Psoas muscle (tissue), 8 donors: ENCODE measurements around the gene P2RX3. TPM values are rescaled to one million over a fixed set of nuclear protein-coding genes. Genes with fewer than 3 reads are reported as not detected.

Source experiments
- ATAC-seq, 4 donors: fragments of 200-7000 bp; cut with Tn5 transposase; one replicate each; pipeline ENCODE4 v1.9.1; 2020; ENCODE audit warnings: moderate library complexity in 3 of 4, mild to moderate bottlenecking in 2 of 4
- DNase-seq, 2 donors: peaks; one replicate each; pipeline ENCODE4 v3.0.0-alpha.2; 2020
- H3K27ac ChIP-seq: fragments of 200-600 bp; one replicate; pipeline ENCODE4 v1.8.0; 2022
- H3K27me3 ChIP-seq, 3 donors: fragments of 200-600 bp in 1 of 3; one replicate each; pipeline versions ENCODE4 v1.6.1 to v1.8.0; 2013 to 2022; ENCODE audit warnings: low read length in 2 of 3, mild to moderate bottlenecking in 2 of 3, moderate library complexity in 1 of 3; ENCODE audit not compliant: insufficient read depth in 3 of 3
- H3K36me3 ChIP-seq, 2 donors: fragments of 200-600 bp in 1 of 2; one replicate each; pipeline versions ENCODE4 v1.6.1 to v1.8.0; 2013 to 2022; ENCODE audit warnings: low read depth in 1 of 2, mild to moderate bottlenecking in 1 of 2, moderate library complexity in 1 of 2; ENCODE audit not compliant: insufficient read depth in 1 of 2
- H3K4me1 ChIP-seq: fragments of 200-600 bp; one replicate; pipeline ENCODE4 v1.8.0; 2022
- H3K4me3 ChIP-seq: fragments of 200-600 bp; one replicate; pipeline ENCODE4 v1.8.0; 2022; ENCODE audit warnings: mild to moderate bottlenecking
- H3K9me3 ChIP-seq: fragments of 200-600 bp; one replicate; pipeline ENCODE4 v1.8.0; 2022
- CTCF ChIP-seq: fragments of 200-600 bp; IDR thresholded peaks from one replicate; pipeline ENCODE4 v1.8.0; 2022; ENCODE audit warnings: antibody characterized with exemption
- WGBS, 3 donors: extraction: QIAGEN DNeasy Blood & Tissue Kit; methylation state at CpG; one replicate each; pipeline versions ENCODE4 v1.1.6 to v1.1.7; 2013; 5-methylcytosine and 5-hydroxymethylcytosine counted together
- intact Hi-C, 2 donors: fragments of 100-400 bp; cut with DNase I; formaldehyde crosslinking; loops; one replicate each; pipeline versions ENCODE4 v1.11.0 to v1.14.2; 2022
- polyA plus RNA-seq, 3 donors: library from polyadenylated mRNA; stranded (reverse); fragments of 200-250 nt; gene quantifications; one replicate each; pipeline ENCODE4 v1.2.3, GENCODE V29; 2013
- total RNA-seq, 4 donors: library from RNA; stranded (reverse); fragmentation: NEBNext Ultra II Directional in 2 of 4; extraction: Animal tissue kit (Norgen Biotek cat#: 25700) in 2 of 4; gene quantifications; one replicate each; pipeline versions ENCODE4 v1.2.1 to v1.2.4, GENCODE V29; 2021 to 2023
- donor health status: healthy with polysubstance abuse.
- donor health status: DM: no; HTN: no; CAD: no; lungs with moderate emphysema.
- donor health status: Bipolar disorder and iron deficiency.
- donor health status: healthy.
- donor health status: DM: yes; HTN: yes; CAD: no.
- donor health status: DM: no; HTN: no; CAD: no.
- donor health status: DM: no; HTN: no; CAD: no.
- donor health status: DM: yes; HTN: yes; CAD: no.

Gene P2RX3
- total and polyA plus RNA-seq, 7 donors: 0.21 to 0.90 (median 0.40) TPM

GRCh38 chr11:57297221-57297620 is 40.9 kb upstream of the P2RX3 start:
- Histone ChIP-seq H3K36me3 (peaks cover 19 to 40% of the 10 kb centered on the region in 2 donors), H3K4me1 (peaks cover 3% of the 10 kb centered on the region), H3K9me3 (no peaks in the 10 kb centered on the region), H3K27me3 (no peaks in the 10 kb centered on the region), H3K27ac (no peak overlapping the region), H3K4me3 (no peak overlapping the region)
- ATAC-seq (no peak), DNase-seq (no peak)
- intact Hi-C loops: no loop called here
- TF ChIP-seq CTCF: no peak
- WGBS, 3 donors: 92 to 94% (median 92%) methylated on average over 2 of the region's 2 CpGs

GRCh38 chr11:57299150-57299737 is 38.9 kb upstream of the P2RX3 start:
- ATAC-seq (no peak), DNase-seq (no peak)
- no peaks in the 10 kb centered on the region for H3K9me3 ChIP-seq
- H3K27ac ChIP-seq: no peak overlapping the region
- intact Hi-C loops: no loop called here
- H3K4me1 ChIP-seq: no peaks in the 10 kb centered on the region
- H3K4me3 ChIP-seq: no peak overlapping the region
- no peak for TF ChIP-seq CTCF
- no peaks in the 10 kb centered on the region for H3K27me3 ChIP-seq
- H3K36me3 ChIP-seq: peaks cover 24 to 54% of the 10 kb centered on the region in 2 donors
- WGBS, 3 donors: 98 to 100% (median 98%) methylated on average over 5 of the region's 5 CpGs

- intact Hi-C loops: no loop called here
- Histone ChIP-seq H3K4me3 (no peak overlapping the region), H3K9me3 (no peaks in the 10 kb centered on the region), H3K27me3 (no peaks in the 10 kb centered on the region), H3K36me3 (peaks cover 24 to 57% of the 10 kb centered on the region in 2 donors), H3K27ac (no peak overlapping the region), H3K4me1 (peaks cover 6% of the 10 kb centered on the region)
- WGBS, 3 donors: 98 to 99% (median 99%) methylated on average over 10 of the region's 10 CpGs
- TF ChIP-seq CTCF: no peak
- ATAC-seq: no peak
- no peak for DNase-seq
These were observed 37.4 kb upstream of the P2RX3 start for GRCh38 chr11:57300785-57301184.

- Histone ChIP-seq H3K27ac (no peak overlapping the region), H3K4me1 (peaks cover 13% of the 10 kb centered on the region), H3K27me3 (no peaks in the 10 kb centered on the region), H3K4me3 (no peak overlapping the region), H3K9me3 (no peaks in the 10 kb centered on the region), H3K36me3 (peaks cover 24 to 57% of the 10 kb centered on the region in 2 donors)
- 96 to 98% (median 97%) methylated on average over 27 of the region's 27 CpGs for WGBS, 3 donors
- intact Hi-C loops: no loop called here
- ATAC-seq (no peak), DNase-seq (peak in 1 of 2 donors; percentile 50)
- TF ChIP-seq CTCF: no peak
These were observed 36.3 kb upstream of the P2RX3 start for GRCh38 chr11:57301711-57302423.
